Kidney (tissue), 11 donors: ENCODE data around the gene SPDYE18. TPM values are rescaled to one million over a fixed set of nuclear protein-coding genes. Genes with fewer than 3 reads are reported as not detected.
"Not testable (repeated sequence)": the region's sequence is repeated elsewhere in the genome, so short reads cannot be mapped to it uniquely, and the experiment has no call there.

ENCODE experiments used
- DNase-seq, 5 donors: peaks; one replicate each; pipeline ENCODE4 v3.0.0-alpha.2; 2013 to 2020
- FAIRE-seq: peaks from 2 replicates; lab custom pipeline; 2012; peaks lifted over from hg19 to GRCh38; lab: Jason Lieb, UNC
- H3K27ac ChIP-seq, 2 donors: one replicate each; pipeline ENCODE4 v1.7.0; 2013; ENCODE audit warnings: low read depth in 2 of 2, low read length in 2 of 2, inconsistent platforms in 1 of 2
- H3K27me3 ChIP-seq: one replicate; pipeline ENCODE4 v1.7.1; 2013; ENCODE audit warnings: low read length, inconsistent platforms; ENCODE audit not compliant: control insufficient read depth, insufficient read depth
- H3K36me3 ChIP-seq, 3 donors: one replicate each; pipeline versions ENCODE4 v1.7.0 to v1.7.1; 2013; ENCODE audit warnings: low read length in 3 of 3, control low read depth in 1 of 3, inconsistent platforms in 1 of 3; ENCODE audit not compliant: insufficient read depth in 3 of 3, control insufficient read depth in 2 of 3
- H3K4me1 ChIP-seq, 3 donors: one replicate each; pipeline versions ENCODE4 v1.7.0 to v1.7.1; 2013; ENCODE audit warnings: low read length in 3 of 3, inconsistent platforms in 1 of 3, low read depth in 1 of 3; ENCODE audit not compliant: control insufficient read depth in 2 of 3, insufficient read depth in 2 of 3
- H3K4me3 ChIP-seq, 3 donors: one replicate each; pipeline versions ENCODE4 v1.7.0 to v1.8.1; 2013; ENCODE audit warnings: low read length in 3 of 3, control low read depth in 1 of 3, inconsistent platforms in 1 of 3
- H3K9ac ChIP-seq, 3 donors: one replicate each; pipeline versions ENCODE4 v1.7.0 to v1.7.1; 2013; ENCODE audit warnings: low read length in 3 of 3, control low read depth in 1 of 3, inconsistent platforms in 1 of 3
- H3K9me3 ChIP-seq, 3 donors: one replicate each; pipeline versions ENCODE4 v1.7.0 to v1.7.1; 2013; ENCODE audit warnings: low read length in 3 of 3, control low read depth in 1 of 3, inconsistent platforms in 1 of 3; ENCODE audit not compliant: control insufficient read depth in 2 of 3, insufficient read depth in 1 of 3
- intact Hi-C: fragments of 100-400 bp; cut with DNase I; formaldehyde crosslinking; loops from one replicate; pipeline ENCODE4 v1.11.1; 2022
- polyA plus RNA-seq: library from polyadenylated mRNA; stranded (reverse); fragments of 350-450 nt; fragmentation: Illumina TruSeq; extraction: RNeasy Lipid Tissue Mini Kit (QIAGEN cat#74804); gene quantifications from one replicate; pipeline ENCODE4 v1.2.3, GENCODE V29; 2014; ENCODE audit warnings: low read depth, low replicate concordance; ENCODE audit not compliant: insufficient read depth
- total RNA-seq: library from RNA; stranded (reverse); fragmentation: NEBNext Ultra II Directional; extraction: Animal tissue kit (Norgen Biotek cat#: 25700); gene quantifications from one replicate; pipeline ENCODE4 v1.2.1, GENCODE V29; 2021
- donor health status: control.
- donor health status: control.
- donor health status: DM: yes; HTN: yes; CAD: no.
- donor health status: Normal renal cell carcinoma (clear cell type).

Gene SPDYE18
- total and polyA plus RNA-seq, 2 donors from 2014 or later = 1.8 TPM; not detected in 1

DNA sequence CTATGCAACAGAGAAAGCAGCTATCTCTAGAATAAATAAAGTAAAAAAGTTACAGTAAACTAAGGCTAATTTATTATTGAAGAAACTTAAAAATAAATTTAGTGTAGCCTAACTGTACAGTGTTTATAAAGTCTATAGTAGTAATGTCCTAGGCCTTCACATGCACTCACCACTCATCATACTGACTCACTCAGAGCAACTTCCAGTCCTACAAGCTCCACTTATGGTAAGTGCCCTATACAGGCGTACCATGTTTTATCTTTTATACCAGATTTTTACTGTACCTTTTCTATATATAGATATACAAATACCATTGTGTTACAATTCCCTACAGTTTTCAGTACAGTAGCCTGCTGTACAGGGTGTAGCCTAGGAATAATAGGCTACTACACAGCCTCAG, 19.8 kb upstream of the SPDYE18 start:
- H3K4me1 ChIP-seq, intact Hi-C loops, FAIRE-seq, H3K27me3 ChIP-seq, H3K27ac ChIP-seq, H3K4me3 ChIP-seq, H3K9me3 ChIP-seq, H3K9ac ChIP-seq, DNase-seq, H3K36me3 ChIP-seq: not testable (repeated sequence)

DNA sequence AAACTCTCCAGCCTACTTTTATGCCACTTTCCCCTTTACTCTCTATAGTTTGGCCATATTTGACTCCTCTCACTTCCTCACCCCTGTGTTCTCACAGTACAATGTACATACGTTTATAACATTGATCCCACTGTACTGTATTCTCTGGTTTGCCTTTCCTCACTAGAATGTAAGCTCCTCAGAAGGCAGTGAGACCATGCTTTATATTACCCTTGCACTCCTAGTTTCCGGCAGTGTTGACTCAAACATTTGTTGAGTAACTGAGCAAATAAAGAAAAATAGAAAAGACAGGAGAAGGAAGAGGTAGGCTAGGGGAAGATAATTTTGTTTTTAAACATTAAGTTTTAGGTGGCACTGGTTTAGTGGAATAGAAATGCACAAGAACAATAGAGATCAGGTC, 17.9 kb upstream of the SPDYE18 start:
- H3K27me3 ChIP-seq, intact Hi-C loops, H3K9ac ChIP-seq, DNase-seq, H3K4me3 ChIP-seq, H3K4me1 ChIP-seq, H3K27ac ChIP-seq, FAIRE-seq, H3K36me3 ChIP-seq, H3K9me3 ChIP-seq: not testable (repeated sequence)

DNA sequence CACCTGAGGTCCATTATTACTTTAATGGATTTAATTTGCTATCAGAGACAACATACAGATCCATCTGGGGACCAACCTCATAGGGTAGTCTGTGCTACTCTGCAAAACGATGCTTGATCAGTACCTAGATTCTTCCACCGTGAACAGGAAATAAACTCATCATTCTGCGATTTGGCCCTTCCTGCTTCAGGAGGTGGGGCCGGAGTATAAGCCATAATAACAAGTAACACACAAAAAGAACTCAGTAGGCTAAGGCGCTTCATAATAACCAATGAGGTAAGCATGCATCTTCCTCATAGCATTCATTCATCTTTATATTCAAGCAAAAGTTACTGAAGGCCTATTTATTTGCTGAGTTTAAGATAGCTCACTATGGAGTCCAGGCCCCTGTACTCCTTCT, 17.3 kb upstream of the SPDYE18 start:
- H3K9ac ChIP-seq, H3K9me3 ChIP-seq, H3K27me3 ChIP-seq, intact Hi-C loops, FAIRE-seq, H3K27ac ChIP-seq, H3K36me3 ChIP-seq, H3K4me1 ChIP-seq, DNase-seq, H3K4me3 ChIP-seq: not testable (repeated sequence)

DNA sequence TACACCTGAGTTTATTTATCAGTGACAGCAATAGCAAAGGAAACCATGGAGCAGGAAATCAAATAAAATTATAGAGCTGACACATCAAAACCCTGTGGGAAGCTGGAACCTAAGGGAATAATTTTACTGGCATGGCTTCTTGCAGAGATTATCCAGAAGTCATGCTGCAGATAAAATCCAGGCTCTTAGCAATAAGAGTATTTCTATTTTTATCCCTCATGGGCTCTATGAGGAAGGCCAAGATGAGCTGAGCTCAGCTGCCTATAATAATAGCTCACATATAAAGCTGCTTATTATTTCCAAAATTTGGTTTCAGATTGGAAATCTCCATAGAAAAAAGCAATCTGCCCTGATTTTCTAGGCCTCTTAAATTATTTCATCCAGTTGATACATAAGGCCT, 16.8 kb upstream of the SPDYE18 start:
- H3K9ac ChIP-seq, H3K9me3 ChIP-seq, H3K4me1 ChIP-seq, H3K27me3 ChIP-seq, H3K4me3 ChIP-seq, intact Hi-C loops, H3K27ac ChIP-seq, FAIRE-seq, DNase-seq, H3K36me3 ChIP-seq: not testable (repeated sequence)

DNA sequence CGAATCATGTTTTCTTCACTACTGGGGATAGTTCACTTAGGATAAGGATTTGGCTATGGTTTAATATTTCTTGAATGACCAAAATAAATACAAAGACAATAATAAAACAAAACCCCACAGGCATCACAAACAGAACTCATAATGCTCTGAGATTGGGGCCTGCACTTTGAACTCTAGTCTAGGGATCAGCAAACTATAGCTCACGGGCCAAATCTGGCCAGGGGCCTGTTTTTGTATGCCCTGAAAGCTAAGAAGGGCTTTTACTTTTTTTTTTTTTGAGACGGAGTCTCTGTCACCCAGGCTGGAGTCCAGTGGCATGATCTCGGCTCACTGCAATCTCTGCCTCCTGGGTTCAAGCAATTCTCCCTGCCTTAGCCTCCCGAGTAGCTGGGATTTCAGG, 14.7 kb upstream of the SPDYE18 start:
- H3K9me3 ChIP-seq, H3K4me3 ChIP-seq, FAIRE-seq, intact Hi-C loops, H3K36me3 ChIP-seq, H3K9ac ChIP-seq, H3K4me1 ChIP-seq, DNase-seq, H3K27me3 ChIP-seq, H3K27ac ChIP-seq: not testable (repeated sequence)

DNA sequence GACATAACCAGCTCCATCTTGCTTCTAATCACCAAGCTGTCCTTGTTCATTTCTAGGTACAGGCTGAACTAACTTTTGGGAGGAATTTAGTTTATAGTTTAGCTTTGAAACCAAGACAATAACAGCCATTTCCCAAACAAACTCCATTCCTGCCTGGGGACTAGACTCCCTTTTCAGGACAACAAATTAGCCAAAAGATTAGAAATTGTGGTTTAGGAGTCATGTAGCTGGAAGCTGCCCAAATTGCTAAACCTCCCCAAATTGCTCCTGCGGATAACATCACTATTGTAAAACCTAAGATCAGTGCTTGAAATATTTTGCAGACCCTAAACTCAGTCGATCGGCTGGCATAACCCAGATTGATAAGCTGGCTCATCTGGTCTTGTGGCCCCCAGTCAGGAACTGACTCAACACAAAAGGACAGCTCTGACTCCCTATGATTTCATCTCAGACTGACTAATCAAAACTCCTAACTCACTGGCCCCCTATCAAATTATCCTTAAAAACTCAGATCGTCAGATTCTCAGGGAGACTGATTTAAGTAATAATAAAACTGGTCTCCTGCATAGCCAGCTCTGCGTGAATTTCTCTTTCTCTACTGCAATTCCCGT, 12.5 kb upstream of the SPDYE18 start:
- H3K4me3 ChIP-seq, H3K27ac ChIP-seq, H3K9me3 ChIP-seq, FAIRE-seq, intact Hi-C loops, H3K36me3 ChIP-seq, H3K4me1 ChIP-seq, H3K27me3 ChIP-seq, H3K9ac ChIP-seq, DNase-seq: not testable (repeated sequence)

DNA sequence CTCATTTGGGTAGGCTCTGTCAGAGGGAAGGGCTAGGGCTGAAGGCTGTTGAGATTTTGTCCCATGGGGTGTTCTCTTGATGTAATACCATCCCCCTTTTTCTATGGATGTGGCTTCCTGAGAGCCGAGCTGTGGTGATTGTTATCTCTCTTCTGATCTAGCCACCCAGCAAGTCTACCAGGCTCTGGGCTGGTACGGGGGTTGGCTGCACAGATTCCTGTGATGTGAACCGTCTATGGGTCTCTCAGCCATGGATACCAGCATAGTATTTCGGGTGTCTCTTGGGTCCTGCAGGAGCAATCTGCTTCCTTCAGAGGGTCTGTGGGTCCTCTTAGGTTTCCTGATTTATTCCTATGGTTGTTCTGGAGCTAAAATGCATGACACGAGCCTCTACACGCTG, 8.8 kb upstream of the SPDYE18 start:
- H3K9me3 ChIP-seq, intact Hi-C loops, H3K9ac ChIP-seq, H3K27me3 ChIP-seq, H3K27ac ChIP-seq, FAIRE-seq, H3K4me3 ChIP-seq, DNase-seq, H3K36me3 ChIP-seq, H3K4me1 ChIP-seq: not testable (repeated sequence)

DNA sequence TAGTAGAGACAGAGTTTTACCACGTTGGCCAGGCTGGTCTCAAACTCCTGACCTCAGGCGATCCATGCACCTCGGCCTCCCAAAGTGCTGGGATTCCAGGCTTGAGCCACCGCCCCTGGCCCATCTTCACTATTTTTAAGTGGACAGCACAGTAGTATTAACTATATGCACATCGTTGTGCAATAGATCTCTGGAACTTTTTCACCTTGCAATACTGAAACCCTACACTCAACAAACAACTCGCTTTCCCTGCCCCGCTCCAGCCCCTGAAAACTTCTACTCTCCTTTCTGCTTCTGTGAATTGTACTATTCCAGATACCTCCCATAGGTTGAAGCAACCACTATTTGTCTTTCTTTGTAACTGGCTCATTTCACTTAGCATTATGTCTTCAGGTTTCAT, 3.5 kb upstream of the SPDYE18 start:
- H3K27me3 ChIP-seq, H3K9ac ChIP-seq, H3K4me3 ChIP-seq, DNase-seq, H3K4me1 ChIP-seq, H3K27ac ChIP-seq, H3K9me3 ChIP-seq, intact Hi-C loops, H3K36me3 ChIP-seq, FAIRE-seq: not testable (repeated sequence)
